Erythroblast (primary cell): ENCODE measurements around the gene USPL1.

Experiments used
- GATA1 ChIP-seq: IDR thresholded peaks from 2 replicates; pipeline ENCODE4 v1.6.1; 2011; ENCODE audit warnings: low read depth, mild to moderate bottlenecking, control low read depth, low read length, moderate library complexity
- POLR2A ChIP-seq: IDR thresholded peaks from 2 replicates; pipeline ENCODE4 v1.6.1; 2011; ENCODE audit warnings: mild to moderate bottlenecking, low read length

- peak; percentile 99 for TF ChIP-seq POLR2A
- no peak for TF ChIP-seq GATA1
Measured at GRCh38 chr13:30617315-30618185, at the start of gene USPL1.
